Kidney (tissue), 14 donors: Measurements from ENCODE around the gene PPM1D. TPM values are rescaled to one million over a fixed set of nuclear protein-coding genes. Genes with fewer than 3 reads are reported as not detected.
A peak's percentile ranks its signal among the peaks of the same experiment; 100 is the strongest.

Experiments
- DNase-seq, 5 donors: peaks; one replicate each; pipeline ENCODE4 v3.0.0-alpha.2; 2013 to 2020
- FAIRE-seq: peaks from 2 replicates; lab custom pipeline; 2012; peaks lifted over from hg19 to GRCh38; lab: Jason Lieb, UNC
- H3K27ac ChIP-seq, 2 donors: one replicate each; pipeline ENCODE4 v1.7.0; 2013; ENCODE audit warnings: low read depth in 2 of 2, low read length in 2 of 2, inconsistent platforms in 1 of 2
- H3K27me3 ChIP-seq: one replicate; pipeline ENCODE4 v1.7.1; 2013; ENCODE audit warnings: low read length, inconsistent platforms; ENCODE audit not compliant: control insufficient read depth, insufficient read depth
- H3K36me3 ChIP-seq, 3 donors: one replicate each; pipeline versions ENCODE4 v1.7.0 to v1.7.1; 2013; ENCODE audit warnings: low read length in 3 of 3, control low read depth in 1 of 3, inconsistent platforms in 1 of 3; ENCODE audit not compliant: insufficient read depth in 3 of 3, control insufficient read depth in 2 of 3
- H3K4me1 ChIP-seq, 3 donors: one replicate each; pipeline versions ENCODE4 v1.7.0 to v1.7.1; 2013; ENCODE audit warnings: low read length in 3 of 3, inconsistent platforms in 1 of 3, low read depth in 1 of 3; ENCODE audit not compliant: control insufficient read depth in 2 of 3, insufficient read depth in 2 of 3
- H3K4me3 ChIP-seq, 3 donors: one replicate each; pipeline versions ENCODE4 v1.7.0 to v1.8.1; 2013; ENCODE audit warnings: low read length in 3 of 3, control low read depth in 1 of 3, inconsistent platforms in 1 of 3
- H3K9ac ChIP-seq, 3 donors: one replicate each; pipeline versions ENCODE4 v1.7.0 to v1.7.1; 2013; ENCODE audit warnings: low read length in 3 of 3, control low read depth in 1 of 3, inconsistent platforms in 1 of 3
- H3K9me3 ChIP-seq, 3 donors: one replicate each; pipeline versions ENCODE4 v1.7.0 to v1.7.1; 2013; ENCODE audit warnings: low read length in 3 of 3, control low read depth in 1 of 3, inconsistent platforms in 1 of 3; ENCODE audit not compliant: control insufficient read depth in 2 of 3, insufficient read depth in 1 of 3
- CTCF ChIP-seq: IDR thresholded peaks from 3 replicates; pipeline ENCODE4 v1.5.1; 2012; ENCODE audit warnings: mild to moderate bottlenecking, moderate library complexity, borderline replicate concordance; ENCODE audit not compliant: insufficient read depth; ENCODE audit errors: extremely low read depth
- intact Hi-C: fragments of 100-400 bp; cut with DNase I; formaldehyde crosslinking; loops from one replicate; pipeline ENCODE4 v1.11.1; 2022
- polyA plus RNA-seq: library from polyadenylated mRNA; stranded (reverse); fragments of 350-450 nt; fragmentation: Illumina TruSeq; extraction: RNeasy Lipid Tissue Mini Kit (QIAGEN cat#74804); gene quantifications from one replicate; pipeline ENCODE4 v1.2.3, GENCODE V29; 2014; ENCODE audit warnings: low read depth, low replicate concordance; ENCODE audit not compliant: insufficient read depth
- total RNA-seq: library from RNA; stranded (reverse); fragmentation: NEBNext Ultra II Directional; extraction: Animal tissue kit (Norgen Biotek cat#: 25700); gene quantifications from one replicate; pipeline ENCODE4 v1.2.1, GENCODE V29; 2021
- donor health status: control.
- donor health status: control.
- donor health status: control.
- donor health status: control.
- donor health status: control.
- donor health status: DM: yes; HTN: yes; CAD: no.
- donor health status: Normal renal cell carcinoma (clear cell type).

PPM1D gene
- total and polyA plus RNA-seq, 2 donors from 2014 or later = 4.5 to 16.6 TPM

- peak overlapping the region in 2 of 3 donors; percentile 4 to 20 for H3K9ac ChIP-seq
- H3K27me3 ChIP-seq = no peaks in the 10 kb centered on the region
- no peaks in the 10 kb centered on the region for H3K4me1 ChIP-seq
- FAIRE-seq (no peak), DNase-seq (peak in 2 of 5 donors; percentile 13 to 51)
- TF ChIP-seq CTCF = peak; percentile 47
- H3K27ac ChIP-seq = peak overlapping the region; percentile 11 to 52
- H3K36me3 ChIP-seq = no peaks in the 10 kb centered on the region
- H3K9me3 ChIP-seq = no peaks in the 10 kb centered on the region
- intact Hi-C loops = no loop called here
- peak overlapping the region; percentile 1 to 57 (median 41) for H3K4me3 ChIP-seq
These were observed 22.7 kb upstream of the PPM1D start for GRCh38 chr17:60577147-60577915.

DNA sequence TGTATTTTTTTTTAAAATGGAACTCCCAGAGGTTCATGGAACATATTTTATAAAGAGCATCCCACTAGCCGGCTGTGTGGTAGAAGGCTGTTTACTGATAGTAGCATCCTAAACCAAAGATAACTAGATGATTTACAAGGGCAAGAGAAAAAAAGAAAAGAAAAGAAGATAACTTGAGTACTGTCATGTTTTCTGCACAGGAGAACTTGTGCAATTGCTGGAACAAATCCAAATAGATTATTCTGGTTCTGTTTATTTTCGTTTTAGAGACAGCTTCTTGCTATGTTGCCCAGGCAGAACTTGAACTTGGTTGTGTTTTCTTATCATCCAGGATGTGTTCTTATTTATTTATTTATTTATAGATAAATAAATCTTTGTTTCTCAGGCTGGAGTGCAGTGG is 20.9 kb upstream of the PPM1D start:
- DNase-seq = no peak
- FAIRE-seq = no peak
- intact Hi-C loops = no loop called here
- H3K27me3 ChIP-seq = no peaks in the 10 kb centered on the region
- no peak overlapping the region for H3K4me3 ChIP-seq
- H3K9ac ChIP-seq = no peak overlapping the region
- H3K9me3 ChIP-seq = no peaks in the 10 kb centered on the region
- no peak for TF ChIP-seq CTCF
- H3K36me3 ChIP-seq = no peaks in the 10 kb centered on the region
- no peaks in the 10 kb centered on the region for H3K4me1 ChIP-seq
- H3K27ac ChIP-seq = no peak overlapping the region

DNA sequence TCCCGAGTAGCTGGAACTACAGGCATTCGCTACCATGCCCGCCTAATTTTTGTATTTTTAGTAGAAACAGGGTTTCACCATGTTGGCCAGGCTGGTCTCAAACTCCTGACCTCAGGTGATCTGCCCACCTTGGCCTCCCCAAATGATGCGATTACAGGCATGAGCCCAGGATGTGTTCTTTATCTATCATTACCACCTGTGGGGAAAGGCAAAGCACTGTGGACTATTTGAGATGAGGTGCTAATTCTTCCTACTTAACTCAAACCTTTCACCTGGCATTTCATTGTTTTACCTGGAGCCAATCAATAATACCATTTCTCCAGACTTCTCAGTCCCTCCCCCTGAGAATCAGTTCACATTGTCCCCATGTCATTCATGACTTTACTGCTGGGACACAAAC is 20.4 kb upstream of the PPM1D start:
- FAIRE-seq = no peak
- intact Hi-C loops = no loop called here

More for the DNA sequence above, 20.4 kb upstream of the PPM1D start:
- TF ChIP-seq CTCF = no peak
- Histone ChIP-seq H3K9ac (no peak overlapping the region), H3K9me3 (no peaks in the 10 kb centered on the region), H3K27ac (no peak overlapping the region), H3K4me3 (no peak overlapping the region), H3K27me3 (no peaks in the 10 kb centered on the region), H3K4me1 (no peaks in the 10 kb centered on the region), H3K36me3 (no peaks in the 10 kb centered on the region)
- DNase-seq = no peak
